ENCODE data around the gene TAS1R2. TPM values are rescaled to one million over a fixed set of nuclear protein-coding genes. Genes with fewer than 3 reads are reported as not detected.

Gene TAS1R2
- total RNA-seq, 1 experiment from 2014 or later = not detected

DNA sequence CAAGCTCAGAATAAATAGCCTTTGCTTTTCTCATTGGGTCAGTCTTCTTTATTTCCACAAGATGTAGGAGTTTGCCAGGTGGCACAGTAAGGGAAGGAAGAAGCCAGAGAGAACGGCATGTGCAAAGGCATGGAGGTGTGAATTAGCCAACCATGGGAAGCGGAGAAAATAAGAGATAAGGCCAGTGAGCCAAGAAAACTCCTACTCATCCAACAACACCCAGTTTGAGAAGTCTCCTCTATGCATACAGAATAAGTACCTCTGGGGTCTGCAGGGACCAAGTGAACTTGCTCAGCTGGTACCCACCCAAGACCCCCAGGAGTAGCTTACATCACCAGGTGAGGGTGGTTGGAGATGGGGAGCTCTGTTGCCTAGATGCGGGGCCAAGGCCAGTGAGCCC lies 66.7 kb downstream of the TAS1R2 start:
- Histone ChIP-seq H4K91ac (ENCODE audit: insufficient read length, low read depth, low read length) (no peak overlapping the region), H3K79me1 (ENCODE audit: insufficient read depth, low read depth, low read length, poor library complexity, severe bottlenecking) (no peaks in the 10 kb centered on the region), H2BK15ac (ENCODE audit: low read depth, low read length) (no peak overlapping the region), H3K27ac (ENCODE audit: insufficient read length, low read depth, low read length) (no peak overlapping the region), H2BK12ac (ENCODE audit: insufficient read length, low read depth, low read length) (no peak overlapping the region), H4K8ac (replicated peaks; ENCODE audit: insufficient read length, low read depth, low read length) (no peak overlapping the region), H3K4ac (ENCODE audit: low read depth, low read length) (no peak overlapping the region), H3K9ac (ENCODE audit: extremely low read depth, insufficient read length, low read length) (no peak overlapping the region), H2AFZ (ENCODE audit: low read length) (no peak overlapping the region), H3K4me2 (ENCODE audit: insufficient read depth, insufficient read length, low read length) (no peak overlapping the region), H3K56ac (ENCODE audit: insufficient read length, low read depth, low read length) (no peak overlapping the region), H3K79me2 (ENCODE audit: insufficient read depth, low read length) (no peaks in the 10 kb centered on the region), H4K5ac (ENCODE audit: insufficient read length, low read depth, low read length) (no peak overlapping the region), H2AK5ac (ENCODE audit: insufficient read length, low read length) (no peak overlapping the region), H2BK120ac (ENCODE audit: low read depth, low read length, poor library complexity, severe bottlenecking) (no peak overlapping the region), H3K23ac (ENCODE audit: insufficient read length, low read depth, low read length) (no peak overlapping the region), H3K14ac (ENCODE audit: insufficient read depth, low read length) (no peak overlapping the region), H3K27me3 (ENCODE audit: insufficient read depth, low read length) (no peaks in the 10 kb centered on the region), H3T11ph (ENCODE audit: low read length) (no peak overlapping the region), H3K4me1 (ENCODE audit: insufficient read depth, low read length) (no peaks in the 10 kb centered on the region; the same call in 1 of the 2 replicates), H2BK20ac (ENCODE audit: low read depth, low read length, poor library complexity, severe bottlenecking) (no peak overlapping the region), H3K9me3 (ENCODE audit: control insufficient read depth, low read depth, low read length) (no peaks in the 10 kb centered on the region), H4K20me1 (ENCODE audit: control insufficient read depth, insufficient read depth, insufficient read length) (no peaks in the 10 kb centered on the region), H3K18ac (ENCODE audit: insufficient read length, low read depth, low read length) (no peak overlapping the region), H3K23me2 (ENCODE audit: insufficient read length, low read depth, low read length, poor library complexity, severe bottlenecking) (no peaks in the 10 kb centered on the region), H2BK5ac (ENCODE audit: insufficient read length, low read length) (no peak overlapping the region)
- Mint-ChIP-seq H3K27me3 (ENCODE audit: low read depth) (peaks cover 41% of the 10 kb centered on the region), H3K27ac (no peak overlapping the region), H3K36me3 (ENCODE audit: insufficient read depth in 1 of 3, low read depth in 3 of 3) (no peaks in the 10 kb centered on the region), H3K4me3 (no peak overlapping the region), H3K9me3 (no peaks in the 10 kb centered on the region; a peak in 1 of 5 replicates), H3K4me1 (peaks cover 15 to 39% of the 10 kb centered on the region in 2 experiments)
- no CpG with 5 or more reads among the region's 3 CpGs for WGBS (ENCODE audit: extremely low coverage, insufficient read length, low lambda C conversion rate)
- TF ChIP-seq, protein P1, sequence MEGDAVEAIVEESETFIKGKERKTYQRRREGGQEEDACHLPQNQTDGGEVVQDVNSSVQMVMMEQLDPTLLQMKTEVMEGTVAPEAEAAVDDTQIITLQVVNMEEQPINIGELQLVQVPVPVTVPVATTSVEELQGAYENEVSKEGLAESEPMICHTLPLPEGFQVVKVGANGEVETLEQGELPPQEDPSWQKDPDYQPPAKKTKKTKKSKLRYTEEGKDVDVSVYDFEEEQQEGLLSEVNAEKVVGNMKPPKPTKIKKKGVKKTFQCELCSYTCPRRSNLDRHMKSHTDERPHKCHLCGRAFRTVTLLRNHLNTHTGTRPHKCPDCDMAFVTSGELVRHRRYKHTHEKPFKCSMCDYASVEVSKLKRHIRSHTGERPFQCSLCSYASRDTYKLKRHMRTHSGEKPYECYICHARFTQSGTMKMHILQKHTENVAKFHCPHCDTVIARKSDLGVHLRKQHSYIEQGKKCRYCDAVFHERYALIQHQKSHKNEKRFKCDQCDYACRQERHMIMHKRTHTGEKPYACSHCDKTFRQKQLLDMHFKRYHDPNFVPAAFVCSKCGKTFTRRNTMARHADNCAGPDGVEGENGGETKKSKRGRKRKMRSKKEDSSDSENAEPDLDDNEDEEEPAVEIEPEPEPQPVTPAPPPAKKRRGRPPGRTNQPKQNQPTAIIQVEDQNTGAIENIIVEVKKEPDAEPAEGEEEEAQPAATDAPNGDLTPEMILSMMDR (conservative IDR thresholded peaks at IDR 0.05) = no peak
- no peak for DNase-seq

Small RNAs within 50 kb of the gene (microRNA-seq; reads per million reads assigned to microRNA genes)
- not detected for gene MIR1290 (ENCODE audit: borderline microRNAs expressed)
- gene MIR4695 (ENCODE audit: borderline microRNAs expressed) = not detected

Other genes with a start within 250 kb of the TAS1R2 start
- gene PAX7, start 228.8 kb downstream of the TAS1R2 start, total RNA-seq (2021) = 0.09 and 0.15 TPM in 2 replicates
- 26.1 TPM in 2 replicates for gene ALDH4A1, start 42.9 kb upstream of the TAS1R2 start, total RNA-seq (2021)
- gene IFFO2, start 97.0 kb upstream of the TAS1R2 start, total RNA-seq (2021) = 3.6 and 6.1 TPM in 2 replicates

Data from H9 (cell line).